Large intestine (tissue), 3 donors: Measurements from ENCODE around the gene QPRT. TPM values are rescaled to one million over a fixed set of nuclear protein-coding genes. Genes with fewer than 3 reads are reported as not detected.

Source experiments
- DNase-seq, 2 donors: peaks; one replicate each; pipeline versions ENCODE4 v3.0.0 to v3.0.0-alpha.2; 2013
- H3K27ac ChIP-seq: one replicate; pipeline ENCODE4 v1.5.1; 2013; ENCODE audit warnings: low read length
- H3K27me3 ChIP-seq: 2 replicates; pipeline ENCODE4 v1.6.1; 2013; ENCODE audit warnings: low read length; ENCODE audit not compliant: control insufficient read depth, insufficient read depth
- H3K36me3 ChIP-seq: 2 replicates; pipeline ENCODE4 v1.6.1; 2013; ENCODE audit warnings: low read length; ENCODE audit not compliant: control insufficient read depth, insufficient read depth
- H3K4me1 ChIP-seq: one replicate; pipeline ENCODE4 v1.6.1; 2013; ENCODE audit warnings: low read length; ENCODE audit not compliant: control insufficient read depth, insufficient read depth
- H3K4me3 ChIP-seq: one replicate; pipeline ENCODE4 v1.5.1; 2013; ENCODE audit warnings: low read length
- H3K9me3 ChIP-seq: one replicate; pipeline ENCODE4 v1.6.1; 2013; ENCODE audit warnings: mild to moderate bottlenecking, low read depth, low read length, moderate library complexity; ENCODE audit not compliant: control insufficient read depth
- WGBS: methylation state at CpG from one replicate; pipeline ENCODE4 v1.1.5; 2013; ENCODE audit warnings: low lambda C conversion rate; ENCODE audit not compliant: insufficient coverage; 5-methylcytosine and 5-hydroxymethylcytosine counted together
- polyA plus RNA-seq: library from polyadenylated mRNA; unstranded; fragments of 120-200 nt; gene quantifications from one replicate; pipeline ENCODE4 v1.2.1, GENCODE V29; 2013

The QPRT gene
- polyA plus RNA-seq, 1 donor = 220 TPM

- no peaks in the 10 kb centered on the region for H3K36me3 ChIP-seq
- H3K27me3 ChIP-seq = no peaks in the 10 kb centered on the region
- peak; percentile 42 to 62 for DNase-seq
- peaks cover 7% of the 10 kb centered on the region for H3K4me1 ChIP-seq
- no CpG with 5 or more reads among the region's 13 CpGs for WGBS
- no peaks in the 10 kb centered on the region for H3K9me3 ChIP-seq
- no peak overlapping the region for H3K4me3 ChIP-seq
- no peak overlapping the region for H3K27ac ChIP-seq
These were observed 4.8 kb upstream of the QPRT start for GRCh38 chr16:29674188-29674587.

GRCh38 chr16:29675811-29676643, 3.0 kb upstream of the QPRT start:
- WGBS = 60% methylated on average over 1 of the region's 3 CpGs
- peak in 1 of 2 donors; percentile 39 for DNase-seq
- no peaks in the 10 kb centered on the region for H3K9me3 ChIP-seq

GRCh38 chr16:29676989-29677785, 1.8 kb upstream of the QPRT start:
- peaks cover 7% of the 10 kb centered on the region for H3K4me1 ChIP-seq
- no peaks in the 10 kb centered on the region for H3K27me3 ChIP-seq
- no peak overlapping the region for H3K4me3 ChIP-seq
- H3K27ac ChIP-seq = no peak overlapping the region
- no peaks in the 10 kb centered on the region for H3K9me3 ChIP-seq
- DNase-seq = no peak
- H3K36me3 ChIP-seq = peaks cover 4% of the 10 kb centered on the region
- WGBS = no CpG with 5 or more reads among the region's 23 CpGs

More at GRCh38 chr16:29675811-29676643, 3.0 kb upstream of the QPRT start:
- no peak overlapping the region for H3K4me3 ChIP-seq
- H3K36me3 ChIP-seq = peaks cover 1% of the 10 kb centered on the region
- peaks cover 7% of the 10 kb centered on the region for H3K4me1 ChIP-seq
- H3K27me3 ChIP-seq = no peaks in the 10 kb centered on the region
- H3K27ac ChIP-seq = no peak overlapping the region

GRCh38 chr16:29680180-29680598, 1.2 kb downstream of the QPRT start:
- peak; percentile 62 to 78 for DNase-seq
- no CpG with 5 or more reads among the region's 10 CpGs for WGBS
- Histone ChIP-seq H3K9me3 (no peaks in the 10 kb centered on the region), H3K4me3 (peak overlapping the region; percentile 64), H3K4me1 (peaks cover 7% of the 10 kb centered on the region), H3K36me3 (peaks cover 25% of the 10 kb centered on the region), H3K27ac (peak overlapping the region; percentile 94), H3K27me3 (no peaks in the 10 kb centered on the region)

GRCh38 chr16:29683543-29684090, 4.6 kb downstream of the QPRT start:
- Histone ChIP-seq H3K27me3 (no peaks in the 10 kb centered on the region), H3K36me3 (peaks cover 45% of the 10 kb centered on the region), H3K27ac (no peak overlapping the region), H3K4me3 (no peak overlapping the region), H3K9me3 (no peaks in the 10 kb centered on the region), H3K4me1 (peaks cover 2% of the 10 kb centered on the region)
- WGBS = 87% methylated on average over 3 of the region's 9 CpGs
- no peak for DNase-seq

- no peaks in the 10 kb centered on the region for H3K4me1 ChIP-seq
- no peak overlapping the region for H3K27ac ChIP-seq
- WGBS = no CpG with 5 or more reads among the region's 10 CpGs
- no peak for DNase-seq
- peaks cover 45% of the 10 kb centered on the region for H3K36me3 ChIP-seq
- no peaks in the 10 kb centered on the region for H3K9me3 ChIP-seq
- H3K27me3 ChIP-seq = no peaks in the 10 kb centered on the region
- H3K4me3 ChIP-seq = no peak overlapping the region
These were observed 5.7 kb downstream of the QPRT start for GRCh38 chr16:29684679-29685078.

GRCh38 chr16:29686740-29687332, 7.9 kb downstream of the QPRT start:
- Histone ChIP-seq H3K9me3 (peaks cover under 1% of the 10 kb centered on the region), H3K4me1 (no peaks in the 10 kb centered on the region), H3K27me3 (no peaks in the 10 kb centered on the region), H3K27ac (no peak overlapping the region), H3K36me3 (peaks cover 50% of the 10 kb centered on the region), H3K4me3 (no peak overlapping the region)
- DNase-seq = no peak
- WGBS = no CpG with 5 or more reads among the region's 9 CpGs

- no CpG with 5 or more reads among the region's 2 CpGs for WGBS
- Histone ChIP-seq H3K36me3 (peaks cover 51% of the 10 kb centered on the region), H3K9me3 (peaks cover 4% of the 10 kb centered on the region), H3K27me3 (no peaks in the 10 kb centered on the region), H3K4me3 (no peak overlapping the region), H3K27ac (no peak overlapping the region), H3K4me1 (no peaks in the 10 kb centered on the region)
- DNase-seq = no peak
These were observed 8.8 kb downstream of the QPRT start for GRCh38 chr16:29687755-29688154.

GRCh38 chr16:29688172-29688571, 9.2 kb downstream of the QPRT start:
- H3K4me3 ChIP-seq = no peak overlapping the region
- no CpG with 5 or more reads among the region's 5 CpGs for WGBS
- no peak overlapping the region for H3K27ac ChIP-seq
- peaks cover 47% of the 10 kb centered on the region for H3K36me3 ChIP-seq
- peaks cover 4% of the 10 kb centered on the region for H3K9me3 ChIP-seq
- DNase-seq = no peak
- no peaks in the 10 kb centered on the region for H3K27me3 ChIP-seq
- H3K4me1 ChIP-seq = no peaks in the 10 kb centered on the region
